MG63 (cell line): ENCODE data around the gene MRPS7. TPM values are rescaled to one million over a fixed set of nuclear protein-coding genes. Genes with fewer than 3 reads are reported as not detected.
"Not testable (repeated sequence)": the region's sequence is repeated elsewhere in the genome, so short reads cannot be mapped to it uniquely, and the experiment has no call there.

ENCODE experiments used
- DNase-seq: peaks from one replicate; pipeline ENCODE4 v3.0.0-alpha.2; 2020
- H3K27me3 ChIP-seq: fragments of 250-450 bp; sonication (Bioruptor Pico); 2 replicates; pipeline ENCODE4 v1.5.1; 2020; ENCODE audit warnings: mild to moderate bottlenecking, moderate library complexity
- H3K36me3 ChIP-seq: fragments of 250-450 bp; sonication (Bioruptor Pico); 2 replicates; pipeline ENCODE4 v1.5.1; 2020; ENCODE audit warnings: mild to moderate bottlenecking, moderate library complexity
- H3K4me3 ChIP-seq: fragments of 250-450 bp; sonication (Bioruptor Pico); 2 replicates; pipeline ENCODE4 v1.5.1; 2020; ENCODE audit warnings: mild to moderate bottlenecking, moderate library complexity
- H3K9me3 ChIP-seq: fragments of 250-450 bp; sonication (Bioruptor Pico); 2 replicates; pipeline ENCODE4 v1.5.1; 2020; ENCODE audit warnings: mild to moderate bottlenecking, moderate library complexity
- total RNA-seq: library from RNA; depleted of rRNA; stranded (reverse); fragments of >200 nt; shearing (Covaris generic); gene quantifications from 2 replicates; pipeline ENCODE4 v1.2.3, GENCODE V29; 2014; ENCODE audit warnings: low replicate concordance

The MRPS7 gene
- total RNA-seq, 1 experiment from 2014 or later: 101 TPM

DNA sequence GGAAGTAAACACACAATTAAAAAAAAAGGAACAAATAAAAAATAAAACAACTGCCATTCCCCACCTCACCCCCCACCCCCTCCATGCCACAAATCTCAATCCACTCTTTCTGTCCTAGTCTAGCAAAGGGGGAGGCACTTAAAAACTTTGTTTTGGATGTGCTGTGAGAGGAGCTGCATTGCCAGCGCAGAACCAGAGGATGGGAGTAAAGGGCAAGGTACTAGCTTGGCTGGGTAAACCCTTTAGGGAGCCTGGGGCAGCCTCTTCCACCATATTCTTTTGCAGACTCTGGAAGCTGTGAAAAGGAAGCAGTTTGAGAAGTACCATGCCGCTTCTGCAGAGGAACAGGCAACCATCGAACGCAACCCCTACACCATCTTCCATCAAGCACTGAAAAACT, 1.4 kb downstream of the MRPS7 start:
- Histone ChIP-seq H3K4me3 (peak overlapping the region; percentile 98), H3K36me3 (peaks cover 53% of the 10 kb centered on the region), H3K27me3 (no peaks in the 10 kb centered on the region), H3K9me3 (no peaks in the 10 kb centered on the region; the same call in 1 of the 2 replicates)
- DNase-seq: no peak

DNA sequence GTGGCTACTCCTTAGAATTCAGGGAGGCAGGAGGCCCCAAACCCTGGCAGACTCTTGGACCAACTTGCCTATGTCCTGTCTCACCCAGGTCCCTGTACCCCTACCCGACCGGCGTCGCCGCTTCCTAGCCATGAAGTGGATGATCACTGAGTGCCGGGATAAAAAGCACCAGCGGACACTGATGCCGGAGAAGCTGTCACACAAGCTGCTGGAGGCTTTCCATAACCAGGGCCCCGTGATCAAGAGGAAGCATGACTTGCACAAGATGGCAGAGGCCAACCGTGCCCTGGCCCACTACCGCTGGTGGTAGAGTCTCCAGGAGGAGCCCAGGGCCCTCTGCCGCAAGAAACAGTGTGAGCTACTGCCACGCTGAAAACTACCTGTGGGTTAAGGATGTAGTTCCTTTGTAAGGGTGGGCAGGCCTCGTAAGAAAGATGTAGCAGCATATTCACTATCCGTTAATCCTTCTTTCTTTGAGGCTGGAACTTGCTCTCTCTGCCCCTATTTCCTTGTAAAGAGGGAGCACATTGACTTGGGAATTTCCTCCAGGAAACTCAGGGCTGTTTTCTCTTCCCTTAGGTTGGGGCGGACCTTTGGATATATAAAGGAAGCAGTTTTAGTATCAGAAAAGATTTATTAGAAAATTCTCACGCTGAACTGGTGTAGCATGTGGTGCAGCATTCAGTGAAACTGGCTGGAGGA, 4.1 kb downstream of the MRPS7 start:
- Histone ChIP-seq H3K27me3 (no peaks in the 10 kb centered on the region), H3K36me3 (peaks cover 48% of the 10 kb centered on the region), H3K4me3 (no peak overlapping the region), H3K9me3 (no peaks in the 10 kb centered on the region; the same call in 1 of the 2 replicates)
- DNase-seq: no peak

- Histone ChIP-seq H3K36me3 (peaks cover 44% of the 10 kb centered on the region), H3K27me3 (no peaks in the 10 kb centered on the region), H3K9me3 (no peaks in the 10 kb centered on the region; the same call in 1 of the 2 replicates), H3K4me3 (no peak overlapping the region)
- no peak for DNase-seq
These were observed 4.9 kb downstream of the MRPS7 start for GRCh38 chr17:75266316-75267152.

DNA sequence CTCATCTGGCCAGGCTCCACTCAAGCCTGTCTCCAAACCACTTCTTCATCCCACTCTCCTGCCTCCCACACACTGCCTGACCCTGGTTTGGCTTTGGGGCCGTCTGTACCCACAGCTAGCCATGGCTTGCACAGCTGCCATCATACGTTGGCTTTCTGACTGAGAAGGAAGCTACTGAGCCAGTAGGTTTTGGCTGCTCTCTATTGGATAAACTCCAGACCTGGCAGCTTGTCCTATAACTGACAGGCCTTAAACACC, 5.4 kb downstream of the MRPS7 start:
- Histone ChIP-seq H3K36me3 (peaks cover 43% of the 10 kb centered on the region), H3K27me3 (no peaks in the 10 kb centered on the region), H3K4me3 (no peak overlapping the region), H3K9me3 (no peaks in the 10 kb centered on the region; the same call in 1 of the 2 replicates)
- DNase-seq: no peak

DNA sequence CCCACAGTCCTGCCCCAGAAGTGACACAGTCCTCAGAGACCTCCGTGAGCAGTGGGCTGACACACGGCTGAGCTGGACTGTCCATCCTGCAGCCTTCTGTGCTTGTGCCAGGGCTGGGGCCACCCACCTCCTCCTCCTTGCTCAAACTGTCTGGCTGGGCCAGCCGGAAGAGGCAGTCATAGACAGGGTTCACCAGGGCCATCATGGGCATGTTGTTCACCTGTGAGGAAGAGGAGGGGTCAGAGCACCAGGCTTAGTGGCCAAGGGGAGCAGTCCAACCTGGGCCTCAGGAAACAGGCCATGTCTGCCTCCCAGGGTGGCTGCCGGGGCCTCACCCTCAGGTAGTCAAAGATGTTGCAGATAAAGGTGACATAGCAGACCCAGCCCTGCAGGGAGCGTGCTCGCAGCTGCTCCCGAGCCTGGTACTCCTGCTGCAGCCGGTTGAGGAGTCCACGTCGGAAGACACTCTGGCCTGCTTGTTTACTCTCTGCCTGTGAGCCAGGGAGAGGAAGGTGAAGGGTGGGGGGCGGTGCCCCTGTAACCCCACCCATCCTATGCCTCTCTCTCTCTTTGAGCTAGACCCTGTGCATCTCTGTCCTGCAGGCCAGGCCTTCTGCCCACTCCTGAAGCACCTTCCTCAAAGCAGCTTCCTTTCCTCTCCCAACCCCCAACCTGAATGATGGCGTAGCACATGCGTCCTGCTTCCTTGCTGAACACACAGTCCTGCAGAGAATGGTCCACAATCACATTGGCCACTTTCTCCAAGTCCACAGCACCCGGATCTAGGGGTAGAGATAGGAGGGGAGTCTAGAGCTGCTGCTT, 5.9 kb downstream of the MRPS7 start:
- Histone ChIP-seq H3K27me3 (no peaks in the 10 kb centered on the region), H3K4me3 (no peak overlapping the region), H3K36me3 (peaks cover 42% of the 10 kb centered on the region), H3K9me3 (no peaks in the 10 kb centered on the region)
- DNase-seq: peak; percentile 65

DNA sequence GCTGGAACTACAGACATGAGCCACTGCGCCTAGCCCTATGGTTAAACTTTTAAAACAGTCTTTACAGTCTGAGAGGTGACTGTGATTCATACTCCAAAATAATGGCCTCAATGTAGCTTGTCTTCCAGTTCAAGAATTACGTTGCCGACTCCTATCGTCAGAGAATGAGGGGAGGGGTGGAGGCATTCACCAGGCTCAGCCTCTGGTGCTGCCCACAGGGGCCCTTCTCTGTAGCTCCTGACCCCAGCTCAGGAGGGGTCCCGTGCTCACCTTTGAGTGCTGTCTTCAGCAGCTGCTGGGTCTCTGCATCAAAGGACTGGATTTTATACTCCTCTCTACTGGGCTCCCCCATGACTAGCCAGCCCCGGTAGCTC, 8.2 kb downstream of the MRPS7 start:
- DNase-seq: no peak
- Histone ChIP-seq H3K36me3 (peaks cover 44% of the 10 kb centered on the region), H3K27me3 (no peaks in the 10 kb centered on the region)

DNA sequence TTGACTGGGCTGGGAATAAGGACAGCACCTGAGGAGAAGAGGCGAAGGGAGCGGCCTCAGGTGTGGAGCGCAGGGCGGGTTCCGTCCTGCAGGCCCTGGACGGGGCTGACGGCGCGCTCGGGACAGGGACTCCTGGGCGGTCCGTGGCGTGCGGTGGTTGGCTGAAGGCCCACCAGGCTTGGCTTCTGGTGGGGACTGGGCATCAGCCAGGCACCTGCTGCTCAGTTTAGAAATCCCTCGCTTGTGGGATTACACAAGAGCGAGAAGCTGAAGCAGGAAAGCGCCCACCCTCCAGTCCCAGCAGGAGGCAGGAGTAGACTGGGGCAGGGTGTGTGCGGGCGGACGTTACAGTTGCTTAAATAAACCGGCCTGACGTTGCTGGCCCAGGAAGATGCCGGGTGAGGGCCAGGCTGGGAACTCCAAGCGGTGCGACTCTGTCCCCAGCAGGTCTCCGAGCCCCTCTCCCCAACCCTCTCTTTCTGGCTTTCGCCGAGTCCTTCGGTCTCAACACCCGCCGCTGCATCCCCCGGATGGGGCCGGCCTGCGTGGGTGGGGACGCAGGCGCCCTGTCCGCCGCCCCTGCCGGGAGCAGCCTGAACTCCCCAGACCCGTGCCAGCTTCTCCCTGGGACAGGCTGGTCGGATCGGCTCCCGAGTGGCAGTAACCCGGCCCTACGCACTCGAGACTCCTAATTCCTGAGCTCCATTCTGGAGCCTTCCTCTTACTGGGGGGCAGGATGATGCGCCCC, 8.7 kb downstream of the MRPS7 start:
- H3K27me3 ChIP-seq: no peaks in the 10 kb centered on the region

More for the DNA sequence above, 8.2 kb downstream of the MRPS7 start:
- H3K4me3 ChIP-seq: peak overlapping the region; percentile 98
- no peaks in the 10 kb centered on the region for H3K9me3 ChIP-seq

GRCh38 chr17:75270966-75271232, 9.2 kb downstream of the MRPS7 start, which contains the start of gene MIF4GD:
Gene MIF4GD, minus strand, starts transcription at chr17:75271231. Its CDS starts 1,036 bp downstream, at chr17:75270195.
- no peak for DNase-seq
- peaks cover 38% of the 10 kb centered on the region for H3K36me3 ChIP-seq
- no peaks in the 10 kb centered on the region for H3K27me3 ChIP-seq
- H3K9me3 ChIP-seq: no peaks in the 10 kb centered on the region
- peak within 1 kb of the TSS; percentile 98 for H3K4me3 ChIP-seq

More for the DNA sequence above, 8.7 kb downstream of the MRPS7 start:
- H3K4me3 ChIP-seq: peak overlapping the region; percentile 98
- DNase-seq: peak; percentile 83
- peaks cover 43% of the 10 kb centered on the region for H3K36me3 ChIP-seq
- H3K9me3 ChIP-seq: no peaks in the 10 kb centered on the region

GRCh38 chr17:75271233-75271954, 9.7 kb downstream of the MRPS7 start:
- H3K36me3 ChIP-seq: peaks cover 36% of the 10 kb centered on the region
- DNase-seq: peak; percentile 77
- no peaks in the 10 kb centered on the region for H3K27me3 ChIP-seq
- H3K4me3 ChIP-seq: peak overlapping the region; percentile 98
- no peaks in the 10 kb centered on the region for H3K9me3 ChIP-seq

DNA sequence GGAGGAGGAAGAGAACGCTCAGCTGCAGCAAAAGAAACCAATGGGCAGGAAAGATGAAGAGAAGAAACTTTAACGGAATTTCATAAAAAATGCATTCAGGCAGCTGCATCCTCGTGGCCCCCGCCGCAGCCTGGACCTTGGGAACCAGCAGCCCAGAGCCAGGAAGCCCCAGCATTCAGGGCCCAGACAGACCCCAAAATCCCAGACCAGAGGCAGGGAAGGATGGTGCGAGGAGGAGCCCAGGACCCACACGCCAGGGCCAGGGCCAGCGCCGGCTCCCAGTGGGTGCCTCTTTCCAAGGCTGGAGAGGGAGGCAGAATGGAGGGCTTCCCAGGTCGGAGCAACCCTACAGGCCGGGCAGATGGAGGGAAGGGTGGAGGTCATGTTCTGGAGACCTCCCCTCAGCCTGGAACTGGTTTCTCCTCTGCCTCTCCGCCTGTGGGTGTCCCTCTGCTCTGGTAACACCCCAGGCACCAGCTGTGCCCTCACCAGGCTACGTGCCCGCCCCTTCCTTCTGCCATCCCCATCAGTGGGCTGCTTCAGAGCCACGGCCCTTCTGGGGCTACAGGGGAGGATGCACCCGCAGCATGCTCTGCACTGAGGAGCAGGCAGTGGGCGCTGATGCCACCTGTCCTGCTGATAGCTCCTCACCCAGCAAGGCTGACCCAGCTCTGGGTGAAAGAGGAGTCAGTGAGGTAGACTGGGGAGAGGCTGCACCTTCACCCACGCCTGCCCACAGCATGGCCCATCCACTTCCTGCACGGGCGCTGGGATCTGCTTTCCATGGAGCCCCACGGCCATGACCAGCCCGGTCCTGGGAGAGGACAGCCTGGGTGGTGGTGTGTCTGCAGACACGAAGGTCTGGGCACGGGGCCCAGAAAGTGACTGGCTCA, 10.5 kb downstream of the MRPS7 start:
- DNase-seq: peak; percentile 72
- no peaks in the 10 kb centered on the region for H3K27me3 ChIP-seq
- H3K4me3 ChIP-seq: peak overlapping the region; percentile 98
- peaks cover 36% of the 10 kb centered on the region for H3K36me3 ChIP-seq
- H3K9me3 ChIP-seq: no peaks in the 10 kb centered on the region

- H3K9me3 ChIP-seq: no peaks in the 10 kb centered on the region
- DNase-seq: no peak
- peaks cover 38% of the 10 kb centered on the region for H3K36me3 ChIP-seq
- H3K4me3 ChIP-seq: no peak overlapping the region
- H3K27me3 ChIP-seq: no peaks in the 10 kb centered on the region
These were observed 11.1 kb downstream of the MRPS7 start for GRCh38 chr17:75272848-75273184.

GRCh38 chr17:75273977-75274708, 12.5 kb downstream of the MRPS7 start:
- Histone ChIP-seq H3K36me3 (peaks cover 45% of the 10 kb centered on the region), H3K9me3 (no peaks in the 10 kb centered on the region), H3K4me3 (no peak overlapping the region), H3K27me3 (no peaks in the 10 kb centered on the region)
- peak; percentile 73 for DNase-seq

GRCh38 chr17:75277664-75278071, 16.0 kb downstream of the MRPS7 start:
- H3K36me3 ChIP-seq: peaks cover 49% of the 10 kb centered on the region
- peak; percentile 59 for DNase-seq
- no peaks in the 10 kb centered on the region for H3K9me3 ChIP-seq
- H3K27me3 ChIP-seq: no peaks in the 10 kb centered on the region
- H3K4me3 ChIP-seq: no peak overlapping the region

- DNase-seq: peak; percentile 44
These were observed 18.5 kb downstream of the MRPS7 start for GRCh38 chr17:75280189-75280588.

GRCh38 chr17:75285123-75285522, 23.4 kb downstream of the MRPS7 start:
- Histone ChIP-seq H3K4me3 (no peak overlapping the region), H3K9me3 (no peaks in the 10 kb centered on the region), H3K36me3 (peaks cover 43% of the 10 kb centered on the region), H3K27me3 (no peaks in the 10 kb centered on the region)
- DNase-seq: no peak

More at GRCh38 chr17:75280189-75280588, 18.5 kb downstream of the MRPS7 start:
- not testable (repeated sequence) for H3K9me3 ChIP-seq, H3K4me3 ChIP-seq, H3K27me3 ChIP-seq
- peaks cover 39% of the 10 kb centered on the region for H3K36me3 ChIP-seq
